Transverse colon (tissue), 4 donors: ENCODE data around the gene CLOCK.

Source experiments
- CTCF ChIP-seq, 5 experiments: fragments of 200-600 bp in 3 of 5; fragments of 450-650 bp in 2 of 5; sonication (generic) in 3 of 5; IDR thresholded peaks; 1 replicate in 2 of 5; 2 replicates in 3 of 5; pipeline ENCODE4 v1.5.1; 2016 to 2017; ENCODE audit warnings: antibody characterized with exemption in 5 of 5, inconsistent platforms in 3 of 5, mild to moderate bottlenecking in 2 of 5, moderate library complexity in 1 of 5
- EP300 ChIP-seq: sonication (generic); formaldehyde crosslinking; IDR thresholded peaks from one replicate; pipeline ENCODE4 v1.6.1; 2017; ENCODE audit warnings: antibody characterized with exemption, low read depth
- POLR2A ChIP-seq: fragments of 450-650 bp; IDR thresholded peaks from one replicate; pipeline ENCODE4 v1.6.1; 2016; ENCODE audit warnings: antibody characterized with exemption, mild to moderate bottlenecking, moderate library complexity
- POLR2AphosphoS5 ChIP-seq, 3 donors: sonication (generic); formaldehyde crosslinking; IDR thresholded peaks; one replicate each; pipeline ENCODE4 v1.6.1; 2016; ENCODE audit warnings: antibody characterized with exemption in 3 of 3

DNA sequence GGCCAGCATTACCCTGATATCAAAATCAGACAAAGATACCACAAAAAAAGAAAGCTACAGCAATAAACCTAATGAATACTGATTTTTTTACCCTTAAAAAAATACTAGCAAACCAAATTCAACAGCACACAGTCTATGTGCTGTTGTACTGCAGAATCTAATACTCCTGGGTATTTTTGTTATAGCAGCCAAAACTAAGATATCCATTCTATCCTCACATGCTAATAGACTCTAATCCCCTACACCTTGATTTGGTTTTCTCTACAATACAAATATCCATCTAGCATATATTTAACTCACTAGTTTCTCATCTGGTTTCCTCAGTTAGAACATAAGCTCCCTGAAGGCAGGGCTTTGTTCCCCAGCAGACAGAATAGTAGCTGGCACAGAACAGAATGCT, 12.4 kb downstream of the CLOCK start:
- TF ChIP-seq EP300 (no peak), CTCF (IDR thresholded peaks at IDR 0.05) (no peak), POLR2A (no peak), POLR2AphosphoS5 (IDR thresholded peaks at IDR 0.05) (no peak)
